ELF-1 (cell line): ENCODE measurements around the gene ZNF747.
A peak's percentile ranks its signal among the peaks of the same experiment; 100 is the strongest.

Source experiments
- DNase-seq: peaks from one replicate; pipeline ENCODE4 v3.0.0-alpha.2; 2016; ENCODE audit warnings: low read depth, low spot score

ZNF747 gene

DNA sequence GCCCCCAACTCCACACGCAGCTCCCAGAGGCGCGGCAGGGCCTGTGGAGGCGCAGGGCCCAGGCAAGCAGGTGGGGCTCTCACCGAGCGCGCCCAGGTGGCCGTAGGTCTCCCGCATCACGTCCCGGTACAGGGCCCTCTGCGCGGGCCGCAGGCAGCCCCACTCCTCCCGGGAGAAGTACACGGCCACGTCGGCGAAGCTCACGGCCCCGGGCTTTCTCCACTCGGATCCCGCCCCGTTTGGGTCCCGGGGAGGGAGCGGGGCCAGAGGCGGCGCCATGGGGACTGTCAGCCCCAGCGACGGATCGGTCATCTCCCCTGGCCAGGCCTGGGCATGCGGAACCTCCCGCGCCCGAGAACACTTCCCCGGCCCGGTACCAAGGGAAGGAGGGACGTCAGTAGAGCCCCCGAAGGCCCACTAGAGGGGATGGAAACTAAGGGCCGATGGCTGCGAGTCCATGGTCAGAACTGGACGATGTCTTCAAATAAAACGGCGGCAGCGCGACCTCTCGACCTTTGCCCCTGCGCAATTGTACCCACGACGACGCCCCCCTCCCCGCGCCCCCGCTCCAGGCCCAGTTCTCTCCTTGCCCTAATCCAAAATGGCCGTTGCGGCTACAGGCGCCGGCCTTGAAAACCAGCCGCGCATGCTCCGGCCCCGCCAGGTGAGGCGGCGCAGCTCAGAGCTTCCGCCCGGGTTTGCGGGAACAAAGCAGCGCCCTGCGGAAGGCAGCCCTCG, at the start of gene ZNF747:
TSS of gene ZNF747 (minus strand) at position 491 of the 738 bp plus-strand sequence. CDS start at position 312, 179 bp downstream.
- peak; percentile 89 for DNase-seq

DNA sequence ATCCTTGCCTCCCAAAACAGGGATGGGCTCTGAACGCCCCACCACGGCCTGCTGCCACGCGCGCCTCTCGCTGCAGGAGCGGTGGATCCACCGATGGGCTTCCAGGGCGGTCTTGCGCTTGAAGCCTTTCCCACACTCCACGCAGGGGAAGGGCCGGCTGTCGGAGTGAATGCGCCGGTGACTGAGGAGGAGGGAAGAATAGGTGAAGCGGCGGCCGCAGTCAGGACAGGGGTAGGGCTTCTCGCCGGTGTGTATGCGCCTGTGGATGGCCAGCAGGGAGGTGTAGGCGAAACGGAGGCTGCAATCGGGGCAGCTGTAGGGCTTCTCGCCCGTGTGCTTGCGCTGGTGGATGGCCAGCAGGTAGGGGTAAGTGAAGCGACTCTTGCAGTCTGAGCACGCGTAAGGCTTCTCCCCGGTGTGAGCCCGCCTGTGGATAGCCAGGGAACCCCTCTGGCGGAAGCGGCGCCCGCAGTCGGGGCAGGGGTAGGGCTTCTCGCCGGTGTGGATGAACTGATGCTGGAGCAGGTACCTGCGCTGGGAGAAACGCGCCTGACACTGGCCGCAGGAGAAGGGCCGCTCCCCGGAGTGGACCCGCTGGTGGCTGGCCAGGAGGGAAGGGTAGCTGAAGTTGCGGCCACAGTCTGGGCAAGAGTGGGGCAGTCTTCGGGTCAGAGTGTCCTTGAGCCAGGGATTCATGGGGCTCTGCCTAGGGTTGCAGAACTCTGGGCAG, 48.1 kb upstream of the ZNF747 start:
- DNase-seq, result peak; percentile 38

DNA sequence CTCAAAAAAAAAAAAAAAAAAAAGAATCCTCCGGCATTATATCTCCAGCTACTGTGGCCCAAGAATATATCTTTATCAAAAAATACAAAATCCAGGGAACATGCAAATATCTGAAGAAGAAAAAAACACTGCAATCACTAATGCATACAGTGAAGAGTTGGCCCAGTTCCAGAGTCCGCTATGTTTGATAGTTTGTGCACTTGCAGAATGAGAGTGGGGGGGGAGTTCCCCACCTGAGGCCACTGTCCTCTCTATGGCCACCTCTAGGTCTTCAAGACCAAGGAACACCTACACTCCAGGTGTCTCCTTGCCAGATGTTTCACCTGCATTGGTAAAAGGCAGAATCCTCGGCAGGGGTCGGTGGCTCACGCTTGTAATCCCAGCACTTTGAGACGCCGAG, 46.8 kb upstream of the ZNF747 start:
- no peak for DNase-seq

DNA sequence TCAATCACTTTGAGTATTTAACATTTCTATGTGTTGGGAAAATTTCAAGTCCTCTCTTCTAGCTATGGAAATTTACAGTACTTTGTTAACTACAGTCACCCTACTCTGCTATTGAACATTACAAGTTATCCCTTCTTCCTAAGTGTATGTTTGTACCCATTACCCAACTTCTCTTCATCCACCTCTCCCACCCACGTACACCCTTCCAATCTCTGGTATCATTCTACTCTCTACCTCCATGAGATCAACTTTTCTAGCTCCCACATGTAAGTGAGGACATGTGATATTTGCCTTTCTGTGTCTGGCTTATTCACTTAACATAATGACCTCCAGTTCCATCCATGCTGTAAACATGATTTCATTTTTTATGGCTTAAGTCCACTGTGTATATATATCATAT, 40.0 kb upstream of the ZNF747 start:
- no peak for DNase-seq

DNA sequence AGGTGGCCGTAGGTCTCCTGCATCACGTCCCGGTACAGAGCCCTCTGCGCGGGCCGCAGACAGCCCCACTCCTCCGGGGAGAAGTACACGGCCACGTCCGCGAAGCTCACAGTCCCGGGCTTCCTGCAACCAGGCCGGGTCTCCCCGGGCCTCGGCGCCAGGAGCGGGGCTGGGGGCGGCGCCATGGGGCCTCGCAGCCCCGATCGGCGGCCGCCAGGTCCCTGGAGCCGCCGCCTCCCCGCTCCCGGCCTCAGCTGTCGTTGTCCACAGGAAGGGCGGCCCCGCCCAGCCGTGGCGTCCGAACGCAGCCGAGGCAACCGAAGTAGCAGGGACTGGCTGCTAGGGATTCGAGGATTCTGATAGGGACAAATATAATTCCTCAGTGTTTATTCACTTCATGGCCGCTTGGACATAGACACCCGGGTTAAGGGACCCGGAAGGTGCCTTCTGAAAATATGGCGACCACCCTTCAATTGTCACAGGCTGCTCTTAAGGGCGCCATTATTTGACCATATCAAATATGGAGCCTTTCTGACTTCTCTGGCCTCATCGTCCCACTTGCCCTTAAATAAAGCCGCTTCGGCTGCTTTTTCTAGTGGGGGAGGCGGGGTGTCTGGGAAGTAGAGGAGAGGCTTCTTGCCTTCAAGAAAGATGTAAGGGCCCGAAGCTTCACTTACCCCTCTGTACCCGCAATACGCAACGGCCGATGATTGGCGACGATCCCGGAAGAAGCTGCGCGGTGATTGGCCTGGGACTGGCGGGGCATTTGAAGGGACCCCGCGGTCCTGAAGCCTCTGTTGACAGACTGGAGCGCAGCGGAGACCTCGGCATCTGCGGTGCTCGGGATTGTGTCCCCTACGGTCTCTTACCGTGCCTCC, 37.0 kb upstream of the ZNF747 start, which contains the start of gene ZNF688:
TSS of gene ZNF688 (minus strand) at position 270 of the 878 bp plus-strand sequence. CDS start at position 185, 85 bp downstream.
- peak; percentile 98 for DNase-seq

DNA sequence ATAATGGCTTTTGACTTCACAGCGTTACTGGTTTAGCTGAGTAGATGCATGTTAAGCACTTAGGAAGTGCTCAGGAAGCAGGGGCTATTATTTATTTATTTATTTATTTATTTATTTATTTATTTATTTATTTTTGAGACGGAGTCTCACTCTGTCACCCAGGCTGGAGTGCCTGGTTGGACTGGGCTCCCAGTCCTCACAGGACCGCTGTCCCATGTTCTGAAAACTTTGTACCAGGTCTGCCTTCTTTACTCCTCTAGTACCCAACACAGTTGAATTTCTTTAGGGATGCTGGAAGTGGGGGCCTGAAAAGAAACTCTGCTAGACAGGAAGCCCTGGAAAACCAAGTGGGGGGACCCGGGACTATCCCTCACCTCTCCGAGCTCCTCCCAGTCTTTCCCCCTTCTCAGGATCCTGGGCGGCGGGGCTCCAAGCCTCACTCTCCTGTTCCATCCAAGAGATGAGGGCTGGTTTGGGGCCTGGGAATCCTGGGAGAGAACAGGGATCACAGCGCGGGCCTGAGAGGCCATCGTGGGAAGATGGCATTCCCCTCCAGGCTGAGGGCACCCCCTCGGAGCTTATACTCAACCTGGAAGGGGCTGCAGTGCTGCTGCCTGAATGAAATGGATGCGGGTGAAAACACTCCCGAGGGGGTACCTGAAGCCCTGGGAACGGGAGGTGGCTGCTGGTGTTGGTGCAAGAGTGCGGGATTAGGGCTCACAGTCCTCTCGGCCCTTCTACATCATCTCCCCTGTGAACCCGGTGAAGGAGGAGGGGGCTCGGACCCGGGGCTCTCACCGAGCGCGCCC, 36.2 kb upstream of the ZNF747 start:
- no peak for DNase-seq

DNA sequence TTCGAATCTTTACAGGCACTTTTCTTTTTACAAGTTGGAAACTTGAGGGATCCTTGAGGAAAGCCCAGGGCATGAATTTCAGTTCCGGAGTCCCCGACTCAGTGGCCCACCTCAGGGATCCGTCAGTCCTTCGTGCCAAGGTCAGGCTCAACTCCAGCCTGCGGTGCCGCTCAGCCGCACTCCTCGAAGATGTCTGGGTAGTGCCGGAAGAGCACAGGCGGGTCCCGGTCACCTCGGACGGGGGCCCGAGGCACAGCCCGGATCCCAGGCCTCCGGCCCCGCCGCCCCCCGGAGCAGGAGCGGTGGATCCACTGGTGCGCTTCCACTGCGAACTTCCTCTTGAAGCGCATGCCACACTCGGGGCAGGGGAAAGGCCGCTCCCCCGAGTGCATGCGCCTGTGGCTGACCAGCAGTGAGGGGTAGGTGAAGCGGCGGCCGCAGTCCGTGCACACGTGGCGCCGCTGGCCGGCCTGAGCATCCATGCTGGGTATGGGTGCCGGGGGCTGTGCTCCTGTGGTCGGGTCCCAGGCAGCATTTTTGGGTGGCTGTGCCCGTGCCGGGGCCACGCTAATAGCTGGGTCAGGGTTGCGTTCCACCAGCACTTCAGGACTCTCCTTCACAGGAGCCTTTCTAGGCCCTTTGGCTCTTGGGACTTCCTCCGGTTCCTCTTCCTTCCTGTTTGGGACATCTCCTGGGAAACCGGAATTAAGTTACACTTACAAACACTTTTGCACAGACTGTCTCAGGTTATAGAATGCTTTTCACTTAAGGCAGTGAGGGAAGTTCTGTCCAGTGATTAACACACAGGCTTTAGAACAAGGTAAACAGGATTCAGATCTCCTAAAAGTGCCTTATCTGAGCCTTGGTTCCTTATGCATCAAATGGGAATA, 35.3 kb upstream of the ZNF747 start:
- no peak for DNase-seq

DNA sequence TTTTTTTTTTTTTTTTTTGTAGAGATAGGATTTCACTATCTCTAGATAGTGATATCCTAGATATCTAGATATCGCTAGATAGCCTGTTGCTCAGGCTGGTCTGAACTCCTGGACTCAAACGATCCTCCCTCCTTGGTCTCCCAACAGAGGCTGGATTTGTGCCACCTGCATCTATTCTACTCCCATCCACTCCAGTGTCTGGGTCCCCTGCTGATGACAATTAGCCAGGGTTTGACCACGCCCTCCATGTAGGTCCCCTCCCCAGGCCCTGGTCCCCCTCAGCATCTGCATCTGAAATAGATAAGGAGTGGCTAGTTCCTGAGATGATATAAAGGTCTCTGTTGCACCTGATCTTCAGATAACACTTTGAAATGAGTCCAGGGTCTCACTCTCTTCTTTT, 34.6 kb upstream of the ZNF747 start:
- no peak for DNase-seq

DNA sequence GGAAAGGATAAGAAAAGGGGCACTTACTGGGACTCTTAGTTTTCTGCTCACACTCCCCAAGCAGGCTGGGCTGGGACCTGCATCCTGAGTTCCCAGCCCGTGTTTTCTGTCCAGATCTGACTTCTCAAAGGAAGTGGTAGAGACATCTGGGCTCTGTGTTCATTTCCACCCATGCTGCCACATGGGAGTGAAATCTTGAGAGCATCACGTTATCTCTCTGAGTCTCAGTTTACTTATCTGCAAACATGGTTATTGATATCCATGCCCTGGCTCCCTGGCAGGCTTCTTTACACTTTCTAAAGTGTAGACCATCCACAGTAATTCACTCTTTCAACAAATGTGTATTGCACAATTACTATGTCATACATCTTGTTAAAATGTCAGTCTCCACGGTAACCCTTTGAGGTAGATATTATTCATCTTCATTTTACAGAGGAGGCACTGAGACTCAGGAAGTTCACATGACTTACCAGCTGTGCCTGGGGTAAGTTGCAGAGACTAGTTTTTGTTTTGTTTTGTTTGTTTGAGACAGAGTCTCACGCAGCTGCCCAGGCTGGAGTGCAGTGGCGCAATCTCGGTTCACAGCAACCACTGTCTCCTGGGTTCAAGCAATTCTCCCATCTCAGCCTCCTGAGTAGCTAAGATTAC, 33.5 kb upstream of the ZNF747 start:
- no peak for DNase-seq

DNA sequence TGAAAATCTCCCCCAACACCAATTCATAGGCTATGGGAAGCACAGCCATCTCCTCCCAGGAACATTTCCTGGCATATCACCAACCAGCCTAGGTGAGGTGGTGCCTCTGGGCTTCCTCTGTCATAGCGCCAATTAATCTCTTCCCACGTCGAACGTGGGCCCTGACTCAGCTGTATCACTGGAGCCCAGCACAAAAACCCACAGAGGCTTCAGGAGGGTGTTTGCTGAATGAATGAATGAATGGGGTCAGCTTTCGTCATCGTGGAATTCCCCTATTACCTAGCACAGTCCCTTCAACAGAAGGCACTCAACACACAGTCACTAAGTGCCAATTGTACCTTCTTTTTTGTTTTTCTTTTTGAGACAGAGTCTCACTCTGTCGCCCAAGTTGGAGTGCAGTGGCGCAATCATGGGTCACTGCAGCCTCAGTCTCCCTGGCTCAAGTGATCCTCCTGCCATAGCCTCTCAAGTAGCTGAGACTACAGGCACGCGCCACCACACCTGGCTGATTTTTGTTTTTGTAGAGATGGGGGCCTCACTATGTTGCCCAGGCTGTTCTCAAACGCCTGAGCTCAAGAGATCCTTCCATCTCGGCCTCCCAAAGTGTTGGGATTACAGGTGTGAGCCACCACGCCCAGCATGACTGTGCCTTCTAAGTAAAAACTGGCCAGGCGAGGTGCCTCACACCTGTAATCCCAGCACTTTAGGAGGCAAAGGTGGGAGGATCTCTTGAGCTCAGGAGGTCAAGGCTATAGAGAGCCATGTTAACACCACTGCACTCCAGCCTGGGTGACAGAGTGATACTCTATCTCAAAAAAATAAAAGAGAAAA, 32.7 kb upstream of the ZNF747 start:
- DNase-seq, result no peak

DNA sequence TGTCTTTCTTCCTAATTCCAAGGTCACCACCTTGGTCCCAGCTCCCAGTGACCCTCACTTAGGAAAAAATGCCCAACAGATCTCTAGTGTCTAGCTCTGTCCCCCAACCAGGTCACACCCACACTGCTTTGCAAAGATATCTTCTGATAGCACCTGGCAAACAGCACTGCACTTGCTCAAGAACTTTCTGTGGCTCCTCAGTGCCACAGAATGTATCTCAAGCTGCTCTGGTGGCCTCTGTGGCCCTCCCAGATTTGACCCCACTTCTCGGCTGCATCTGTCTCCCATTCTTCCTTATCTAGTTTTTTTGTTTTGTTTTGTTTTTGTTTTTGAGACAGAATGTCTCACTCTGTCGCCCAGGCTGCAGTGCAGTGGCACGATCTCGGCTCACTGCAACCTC, 31.9 kb upstream of the ZNF747 start:
- no peak for DNase-seq

DNA sequence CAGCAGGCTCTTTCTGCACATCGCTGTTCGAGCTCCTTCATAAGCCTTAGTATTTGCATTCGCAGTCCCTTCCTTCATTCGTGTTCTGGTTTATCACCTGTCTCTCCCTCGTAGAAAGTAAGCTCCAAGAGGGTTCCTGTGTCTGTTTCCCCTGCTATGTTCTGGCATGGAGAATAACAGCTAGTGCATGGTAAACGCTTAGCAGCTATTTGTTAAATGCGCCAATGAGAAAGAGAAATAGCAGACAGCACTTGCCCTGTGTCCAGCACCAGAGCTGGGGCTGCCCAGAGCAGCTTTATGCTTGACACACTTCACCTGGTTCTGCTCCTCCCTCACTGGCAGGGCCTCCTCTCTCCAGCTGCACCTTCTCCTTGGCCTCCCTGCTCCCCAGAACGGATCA, 31.3 kb upstream of the ZNF747 start:
- DNase-seq, result no peak

DNA sequence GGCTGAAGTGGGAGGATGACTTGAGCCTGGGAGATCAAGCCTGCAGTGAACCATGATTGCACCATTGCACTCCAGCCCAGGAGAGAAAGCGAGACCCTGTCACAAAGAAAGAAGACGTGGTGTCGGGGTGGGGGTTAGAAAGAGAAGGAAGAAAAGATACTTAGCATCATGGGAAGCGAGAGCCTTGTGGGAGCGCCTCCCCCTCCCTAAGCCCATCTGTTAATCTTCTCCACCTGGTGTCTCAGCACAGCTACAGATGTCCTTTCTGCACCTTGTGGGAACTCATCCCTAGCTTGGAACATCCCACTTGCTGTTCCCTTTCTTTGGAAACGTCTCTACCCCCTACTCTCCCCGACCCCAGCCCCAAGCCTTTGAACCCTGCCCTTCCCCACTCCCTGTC, 30.9 kb upstream of the ZNF747 start:
- DNase-seq, result no peak

DNA sequence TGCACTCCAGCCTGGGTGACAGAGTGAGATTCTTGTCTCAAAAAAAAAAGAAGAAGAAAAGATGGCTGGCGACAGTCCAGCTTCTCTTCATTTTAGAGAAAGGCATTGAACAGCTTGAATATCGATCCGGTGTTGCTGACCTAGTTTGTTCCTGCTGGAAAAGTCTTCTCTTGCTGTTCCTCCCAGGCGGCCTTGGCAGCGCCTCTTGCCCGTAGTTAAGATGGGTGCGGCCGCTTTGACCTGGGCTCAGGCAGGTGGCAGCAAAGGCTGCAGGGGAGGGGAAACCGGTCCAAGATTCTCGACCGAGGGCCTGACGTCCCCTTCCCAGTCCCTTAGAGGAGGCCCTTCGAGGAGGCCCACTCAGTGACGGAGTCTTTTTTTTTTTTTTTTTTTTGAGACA, 27.4 kb upstream of the ZNF747 start:
- no peak for DNase-seq

DNA sequence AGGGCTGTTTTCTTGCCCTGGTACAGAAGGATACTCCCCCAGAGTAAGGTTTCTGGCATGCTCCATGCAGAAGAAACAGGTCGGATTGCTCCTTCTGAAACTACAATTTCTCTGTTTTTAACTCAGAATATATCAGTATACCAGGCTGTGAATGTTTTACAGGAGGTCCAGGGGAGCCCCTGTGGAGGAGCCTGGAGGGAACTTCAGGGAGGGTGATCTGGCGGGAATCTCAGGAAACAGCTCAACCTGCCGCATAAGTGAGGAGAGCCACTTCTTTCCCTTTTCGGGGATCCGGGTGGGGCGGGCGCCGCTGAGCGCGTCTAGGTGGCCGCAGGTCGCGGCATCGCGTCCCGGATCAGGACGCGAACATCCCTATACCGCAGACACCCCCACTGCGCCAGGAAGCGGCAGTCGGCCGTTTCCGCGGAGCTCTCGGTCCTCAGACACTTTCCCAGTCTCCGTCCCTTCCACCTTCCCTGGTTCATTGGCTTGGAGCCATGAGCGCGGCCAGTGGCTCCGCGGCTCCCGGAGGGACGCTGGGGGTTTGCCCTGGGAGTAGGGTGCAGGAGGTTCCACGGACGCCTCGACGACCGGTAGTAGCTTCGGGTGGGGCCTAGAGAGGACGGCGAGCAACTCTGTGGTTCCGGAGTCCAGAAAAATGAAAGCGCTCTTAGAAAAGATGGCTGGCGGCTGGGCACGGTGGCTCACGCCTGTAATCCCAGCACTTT, 26.6 kb upstream of the ZNF747 start:
- no peak for DNase-seq

DNA sequence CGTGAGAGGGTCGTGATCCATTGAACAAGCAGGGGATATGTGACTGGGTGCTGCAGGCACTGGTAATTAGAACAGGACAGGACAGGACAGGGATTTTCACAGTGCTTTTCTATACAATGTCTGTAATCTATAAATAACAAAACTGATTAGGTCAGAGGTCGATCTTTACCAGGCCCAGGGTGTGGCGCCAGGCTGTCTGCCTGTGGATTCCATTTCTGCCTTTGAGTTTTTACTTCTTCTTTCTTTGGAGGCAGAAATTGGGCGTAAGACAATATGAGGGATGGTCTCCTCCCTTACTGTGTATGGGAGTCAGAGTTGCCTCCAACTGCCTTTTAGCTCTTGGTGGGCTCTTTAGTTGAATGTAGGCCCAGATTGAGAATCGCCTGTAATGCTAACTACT, 25.0 kb upstream of the ZNF747 start:
- no peak for DNase-seq

DNA sequence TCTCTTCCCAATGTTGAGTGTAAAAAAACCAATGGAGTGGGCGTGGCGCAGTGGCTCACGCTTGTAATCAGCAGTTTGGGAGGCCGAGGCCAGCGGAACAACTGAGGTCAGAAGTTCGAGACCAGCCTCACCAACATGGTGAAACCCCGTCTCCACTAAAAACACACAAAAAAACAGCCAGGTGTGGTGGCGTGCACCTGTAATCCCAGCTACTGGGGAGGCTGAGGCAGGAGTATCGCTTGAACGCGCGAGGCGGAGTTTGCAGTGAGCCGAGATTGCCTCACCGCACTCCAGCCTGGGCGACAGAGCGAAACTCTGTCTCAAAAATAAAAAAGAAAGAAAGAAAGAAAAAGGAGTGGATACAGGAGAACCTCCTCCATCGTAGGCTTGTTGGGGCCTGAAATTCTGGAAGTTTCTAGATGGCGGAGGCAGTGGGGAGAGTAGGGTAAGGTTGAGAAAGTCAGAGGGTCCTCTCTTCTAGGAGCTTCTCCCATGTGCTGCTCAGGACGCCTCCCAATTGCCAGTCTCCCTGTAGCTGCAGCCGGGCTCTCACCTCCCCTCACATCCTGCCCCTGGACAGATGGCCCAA, 24.2 kb upstream of the ZNF747 start:
- DNase-seq, result no peak
